Activated CD8-positive, alpha-beta memory T cell treated with anti-CD3 and anti-CD28 coated beads, Interleukin-2, amount 50 U/mL, for 1 hour (primary cell): ENCODE measurements around the gene ARHGAP25.

Experiments
- DNase-seq: peaks from one replicate; pipeline ENCODE4 v3.0.0-alpha.2; 2020; ENCODE audit errors: extremely low read depth

Gene ARHGAP25

GRCh38 chr2:68860111-68860510, 125.5 kb downstream of the ARHGAP25 start:
- no peak for DNase-seq

- DNase-seq: no peak
Observed at GRCh38 chr2:68861330-68861729, 126.7 kb downstream of the ARHGAP25 start.

- DNase-seq: no peak
Observed at GRCh38 chr2:68862889-68863288, 128.3 kb downstream of the ARHGAP25 start.

GRCh38 chr2:68863996-68864395, 129.4 kb downstream of the ARHGAP25 start:
- no peak for DNase-seq

GRCh38 chr2:68865108-68865507, 130.5 kb downstream of the ARHGAP25 start:
- DNase-seq: no peak

- DNase-seq: no peak
Observed at GRCh38 chr2:68870215-68870614, 135.6 kb downstream of the ARHGAP25 start.

GRCh38 chr2:68871159-68871764, 136.7 kb downstream of the ARHGAP25 start, which contains the start of gene BMP10:
TSS of gene BMP10 (minus strand) at chr2:68871397. CDS start at chr2:68871358, 39 bp downstream.
- no peak for DNase-seq
